ENCODE data around the gene ARFIP2.
"Not testable (repeated sequence)": the region's sequence is repeated elsewhere in the genome, so short reads cannot be mapped to it uniquely, and the experiment has no call there.

Gene ARFIP2, protein sequence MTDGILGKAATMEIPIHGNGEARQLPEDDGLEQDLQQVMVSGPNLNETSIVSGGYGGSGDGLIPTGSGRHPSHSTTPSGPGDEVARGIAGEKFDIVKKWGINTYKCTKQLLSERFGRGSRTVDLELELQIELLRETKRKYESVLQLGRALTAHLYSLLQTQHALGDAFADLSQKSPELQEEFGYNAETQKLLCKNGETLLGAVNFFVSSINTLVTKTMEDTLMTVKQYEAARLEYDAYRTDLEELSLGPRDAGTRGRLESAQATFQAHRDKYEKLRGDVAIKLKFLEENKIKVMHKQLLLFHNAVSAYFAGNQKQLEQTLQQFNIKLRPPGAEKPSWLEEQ

DNA sequence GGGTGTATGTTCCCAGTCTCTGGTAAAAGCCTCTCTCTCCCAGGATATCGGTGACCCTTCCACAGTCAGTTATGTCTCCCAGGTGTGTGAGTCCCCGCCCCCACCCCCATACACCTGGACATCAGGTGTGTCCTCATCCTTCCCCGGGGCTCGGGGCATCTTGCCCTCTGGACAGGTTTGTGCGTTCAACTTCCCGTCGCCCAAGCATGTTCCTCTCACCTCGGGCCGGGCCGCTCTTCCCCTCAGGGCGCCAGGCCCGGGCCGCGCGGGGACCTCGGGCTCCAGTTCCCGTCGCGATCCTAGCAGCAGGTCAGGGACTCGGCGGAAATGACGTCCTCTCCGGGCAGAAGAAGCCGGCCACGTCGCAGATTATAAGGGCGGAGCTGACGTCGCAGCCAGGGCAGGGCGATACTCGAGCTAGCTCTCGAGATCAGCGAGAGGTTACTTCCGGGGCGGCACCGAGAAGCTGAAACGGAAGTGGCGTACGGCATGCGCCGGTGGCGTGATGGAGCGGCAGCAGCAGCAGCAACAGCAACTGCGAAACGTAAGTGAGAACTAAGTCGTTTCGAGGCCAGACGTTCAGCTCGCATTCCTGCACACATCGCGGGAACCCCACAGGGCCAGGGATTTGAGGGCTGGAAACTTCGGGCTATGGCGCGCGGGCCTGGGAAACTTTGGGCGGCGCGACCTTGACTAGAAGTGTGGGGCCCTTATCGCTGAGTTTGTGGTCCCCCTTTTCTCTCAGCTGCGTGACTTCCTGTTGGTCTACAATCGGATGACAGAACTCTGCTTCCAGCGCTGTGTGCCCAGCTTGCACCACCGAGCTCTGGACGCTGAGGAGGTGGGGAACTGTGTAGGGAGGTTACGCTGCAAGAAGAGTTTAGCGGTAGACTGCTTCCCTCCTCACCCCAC, at the start of gene ARFIP2, which contains the start of gene TIMM10B:
ARFIP2 (minus strand) TSS at position 320 of the 912 bp plus-strand sequence. CDS start 910 bp downstream, outside the sequence.
TIMM10B (plus strand) TSS at position 490 of the 912 bp plus-strand sequence; CDS start at position 506, 16 bp downstream.
- TF ChIP-seq, protein P1, sequence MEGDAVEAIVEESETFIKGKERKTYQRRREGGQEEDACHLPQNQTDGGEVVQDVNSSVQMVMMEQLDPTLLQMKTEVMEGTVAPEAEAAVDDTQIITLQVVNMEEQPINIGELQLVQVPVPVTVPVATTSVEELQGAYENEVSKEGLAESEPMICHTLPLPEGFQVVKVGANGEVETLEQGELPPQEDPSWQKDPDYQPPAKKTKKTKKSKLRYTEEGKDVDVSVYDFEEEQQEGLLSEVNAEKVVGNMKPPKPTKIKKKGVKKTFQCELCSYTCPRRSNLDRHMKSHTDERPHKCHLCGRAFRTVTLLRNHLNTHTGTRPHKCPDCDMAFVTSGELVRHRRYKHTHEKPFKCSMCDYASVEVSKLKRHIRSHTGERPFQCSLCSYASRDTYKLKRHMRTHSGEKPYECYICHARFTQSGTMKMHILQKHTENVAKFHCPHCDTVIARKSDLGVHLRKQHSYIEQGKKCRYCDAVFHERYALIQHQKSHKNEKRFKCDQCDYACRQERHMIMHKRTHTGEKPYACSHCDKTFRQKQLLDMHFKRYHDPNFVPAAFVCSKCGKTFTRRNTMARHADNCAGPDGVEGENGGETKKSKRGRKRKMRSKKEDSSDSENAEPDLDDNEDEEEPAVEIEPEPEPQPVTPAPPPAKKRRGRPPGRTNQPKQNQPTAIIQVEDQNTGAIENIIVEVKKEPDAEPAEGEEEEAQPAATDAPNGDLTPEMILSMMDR (IDR thresholded peaks at IDR 0.05; ENCODE audit: control insufficient read depth, insufficient read depth, low read depth, low read length, missing control alignments), result no peak

DNA sequence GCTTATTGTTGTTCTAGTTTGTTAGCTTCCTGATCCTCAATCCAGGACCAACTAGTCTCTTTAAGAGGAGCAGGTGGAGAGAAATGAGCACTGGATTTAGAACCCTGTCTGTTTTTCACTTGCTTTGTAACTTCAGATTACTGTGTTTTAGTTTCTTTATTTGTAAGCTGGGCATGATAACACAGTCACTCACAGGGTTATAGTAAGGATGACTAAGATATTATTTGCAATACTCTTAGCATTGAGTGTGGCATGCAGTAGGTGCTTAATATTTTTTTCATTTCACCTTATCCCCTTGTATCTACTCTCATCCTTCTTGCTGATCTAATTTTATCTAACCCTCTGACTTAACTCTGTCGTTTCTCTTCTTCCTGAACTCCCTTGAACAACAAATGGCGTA, 49.7 kb upstream of the ARFIP2 start:
- TF ChIP-seq, protein P1 (IDR thresholded peaks at IDR 0.05; ENCODE audit: control insufficient read depth, insufficient read depth, low read depth, low read length, missing control alignments), result no peak
- no peak overlapping the region for H3K4me3 ChIP-seq (ENCODE audit: control insufficient read depth, low read depth, low read length)
- no peak for DNase-seq (ENCODE audit: low read depth)

More for the DNA sequence above, at the start of gene ARFIP2, which contains the start of gene TIMM10B:
- DNase-seq (ENCODE audit: low read depth), result peak; percentile 89
- peak within 1 kb of the TSS; percentile 71 for H3K4me3 ChIP-seq (ENCODE audit: control insufficient read depth, low read depth, low read length)

DNA sequence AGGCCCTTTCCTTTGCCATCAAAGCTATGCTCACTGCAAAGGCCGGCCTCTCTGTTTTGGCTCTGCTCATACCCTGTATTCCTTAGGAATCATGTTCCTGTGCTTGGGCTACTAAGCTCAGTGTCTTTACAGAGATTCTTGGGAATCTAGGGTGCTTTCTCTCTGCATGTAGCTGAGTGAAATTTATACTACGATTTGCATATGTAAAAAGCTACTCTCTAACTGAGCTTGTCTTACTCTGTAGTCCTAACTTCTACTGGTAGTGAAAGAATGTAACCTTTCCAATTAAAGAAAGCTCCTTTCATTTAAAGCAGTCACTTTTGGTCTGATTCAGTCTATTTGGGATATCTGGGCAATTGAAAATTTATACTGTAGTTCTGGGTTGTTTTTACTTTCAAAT, 48.1 kb upstream of the ARFIP2 start:
- DNase-seq (ENCODE audit: low read depth), result no peak
- TF ChIP-seq, protein P1 (IDR thresholded peaks at IDR 0.05; ENCODE audit: control insufficient read depth, insufficient read depth, low read depth, low read length, missing control alignments), result no peak
- H3K4me3 ChIP-seq (ENCODE audit: control insufficient read depth, low read depth, low read length), result no peak overlapping the region

DNA sequence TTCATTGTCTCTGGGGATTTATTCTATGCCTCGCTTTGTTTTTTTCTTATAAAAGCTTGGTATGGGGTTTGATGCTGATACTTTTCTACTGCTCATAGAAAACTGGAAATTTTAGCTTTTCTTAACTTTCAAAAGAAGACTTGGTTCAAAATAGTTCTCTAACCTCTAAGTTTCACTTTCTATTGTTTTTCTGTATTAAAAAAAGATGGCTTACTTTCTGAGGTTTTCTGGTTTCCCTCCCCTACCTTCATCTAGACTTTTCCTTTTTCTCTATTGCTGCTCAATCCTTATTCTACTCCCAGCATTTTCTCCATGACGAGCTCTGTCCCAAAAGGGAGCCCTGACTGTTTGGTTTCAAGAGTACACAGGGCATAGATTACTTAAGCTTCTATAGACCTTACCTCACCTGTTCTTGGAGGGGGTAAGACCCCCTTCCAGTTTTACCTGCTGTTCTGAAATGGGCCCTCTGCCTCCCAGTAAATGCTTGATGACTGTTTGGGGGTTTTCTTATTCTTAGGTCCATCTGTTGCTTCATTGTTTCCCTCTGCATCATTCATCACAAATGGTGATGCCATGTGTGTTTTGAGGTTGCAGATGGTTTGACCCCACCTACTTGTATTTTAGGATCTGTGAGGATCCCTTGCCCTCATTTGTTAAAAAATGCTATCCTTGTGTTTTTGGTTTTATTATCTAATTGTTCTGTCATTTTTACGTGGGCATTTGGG, 45.4 kb upstream of the ARFIP2 start:
- no peak for DNase-seq (ENCODE audit: low read depth)
- no peak overlapping the region for H3K4me3 ChIP-seq (ENCODE audit: control insufficient read depth, low read depth, low read length)
- TF ChIP-seq, protein P1 (IDR thresholded peaks at IDR 0.05; ENCODE audit: control insufficient read depth, insufficient read depth, low read depth, low read length, missing control alignments), result no peak

DNA sequence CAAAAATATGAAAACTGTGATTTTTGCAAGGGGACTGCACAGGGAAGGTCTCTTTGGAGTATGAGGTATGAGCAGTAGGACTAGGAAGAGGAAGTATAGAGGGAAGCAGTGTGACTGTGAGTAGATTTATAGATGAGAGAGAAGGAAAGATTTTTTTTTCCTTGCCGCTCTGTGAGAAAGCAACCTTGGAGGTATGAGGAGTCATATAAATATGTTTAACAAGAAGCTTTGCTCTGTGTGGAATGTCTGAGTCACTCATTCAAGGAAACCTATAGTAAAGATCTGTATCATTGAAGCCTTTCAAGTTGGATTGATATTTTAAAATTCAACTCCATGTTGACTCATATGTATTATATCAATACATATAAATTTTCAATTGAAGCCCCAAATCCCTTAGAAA, 42.1 kb upstream of the ARFIP2 start:
- TF ChIP-seq, protein P1 (IDR thresholded peaks at IDR 0.05; ENCODE audit: control insufficient read depth, insufficient read depth, low read depth, low read length, missing control alignments), result no peak
- H3K4me3 ChIP-seq (ENCODE audit: control insufficient read depth, low read depth, low read length), result no peak overlapping the region
- DNase-seq (ENCODE audit: low read depth), result peak; percentile 16

DNA sequence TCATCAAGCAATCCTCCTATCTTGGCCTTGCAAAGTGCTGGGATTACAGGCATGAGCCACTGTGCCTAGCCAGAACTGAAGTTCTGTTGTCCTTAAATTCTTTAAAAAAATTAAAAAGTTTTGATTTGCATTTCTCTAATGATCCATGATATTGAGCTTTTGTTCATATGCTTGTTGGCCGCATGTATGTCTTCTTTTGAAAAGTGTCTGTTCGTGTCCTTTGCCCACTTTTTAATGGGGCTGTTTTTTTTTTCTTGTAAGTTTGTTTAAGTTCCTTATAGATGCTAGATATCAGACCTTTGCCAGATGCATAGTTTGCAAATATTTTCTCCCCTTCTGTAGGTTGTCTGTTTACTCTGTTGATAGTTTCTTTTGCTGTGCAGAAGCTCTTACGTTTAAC, 40.8 kb upstream of the ARFIP2 start:
- not testable (repeated sequence) for DNase-seq (ENCODE audit: low read depth); H3K4me3 ChIP-seq (ENCODE audit: control insufficient read depth, low read depth, low read length)
